H1 (cell line): ENCODE measurements around the gene PXMP4.
A peak's percentile ranks its signal among the peaks of the same experiment; 100 is the strongest.

Experiments used
- BRCA1 ChIP-seq: IDR thresholded peaks from 2 replicates; pipeline ENCODE4 v1.6.1; 2012; ENCODE audit warnings: low read depth, low read length, improper control_type of control experiment
- CEBPB ChIP-seq: IDR thresholded peaks from 2 replicates; pipeline ENCODE4 v1.6.1; 2012; ENCODE audit warnings: low read depth, low read length
- CREB1 ChIP-seq: IDR thresholded peaks from 2 replicates; pipeline ENCODE4 v1.6.1; 2012; ENCODE audit warnings: inconsistent platforms
- CTCF ChIP-seq, 3 experiments: IDR thresholded peaks; 1 replicate in 2 of 3; 2 replicates in 1 of 3; pipeline versions ENCODE4 v1.5.1 to v1.6.1; 2011; ENCODE audit warnings: low read length in 3 of 3, mild to moderate bottlenecking in 3 of 3, inconsistent platforms in 2 of 3, low read depth in 1 of 3, moderate library complexity in 1 of 3; ENCODE audit not compliant: insufficient read depth in 1 of 3; ENCODE audit errors: control extremely low read depth in 1 of 3
- EZH2 ChIP-seq: fragments of 200-600 bp; sonication (generic); IDR thresholded peaks from 2 replicates; pipeline ENCODE4 v1.7.1; 2012; ENCODE audit warnings: low read depth, mild to moderate bottlenecking, moderate library complexity, low read length, inconsistent platforms; ENCODE audit not compliant: severe bottlenecking
- JUND ChIP-seq: IDR thresholded peaks from 2 replicates; pipeline ENCODE4 v1.6.1; 2011; ENCODE audit warnings: mild to moderate bottlenecking, improper control_type of control experiment, low read length
- MAX ChIP-seq: IDR thresholded peaks from 2 replicates; pipeline ENCODE4 v1.6.1; 2012; ENCODE audit warnings: inconsistent platforms
- POLR2A ChIP-seq, 2 experiments: IDR thresholded peaks; 1 replicate in 1 of 2; 2 replicates in 1 of 2; pipeline ENCODE4 v1.6.1; 2011; ENCODE audit warnings: low read depth in 2 of 2, low read length in 2 of 2, mild to moderate bottlenecking in 2 of 2; ENCODE audit errors: control extremely low read depth in 1 of 2
- SUZ12 ChIP-seq: fragments of 200-600 bp; sonication (generic); IDR thresholded peaks from 2 replicates; pipeline ENCODE4 v1.6.1; 2012; ENCODE audit warnings: mild to moderate bottlenecking, inconsistent platforms, low read length, moderate library complexity, mixed read lengths

GRCh38 chr20:33719989-33720709, at the start of gene PXMP4:
- TF ChIP-seq CTCF (IDR thresholded peaks at IDR 0.05; ENCODE audit: control extremely low read depth in 1 of 3, insufficient read depth in 1 of 3, low read depth in 1 of 3, low read length in 3 of 3) (no peak), CEBPB (no peak), EZH2 (no peak), BRCA1 (no peak), JUND (no peak), POLR2A (IDR thresholded peaks at IDR 0.05; ENCODE audit: control extremely low read depth in 1 of 2, low read depth in 2 of 2, low read length in 2 of 2) (no peak), CREB1 (peak; percentile 51), MAX (no peak), SUZ12 (no peak)
